H1 (cell line): ENCODE data around the gene CCL4. TPM values are rescaled to one million over a fixed set of nuclear protein-coding genes. Genes with fewer than 3 reads are reported as not detected.

ENCODE experiments used
- CTCF ChIA-PET: fragments of 300-600 bp; sonication (Branson Sonifier 250); formaldehyde crosslinking; loops from one replicate; lab custom pipeline; 2021; ENCODE audit not compliant: partially characterized antibody; lab: Charles Lee
- POLR2A ChIA-PET: fragments of 300-600 bp; sonication (Branson Sonifier 250); formaldehyde crosslinking; loops from one replicate; lab custom pipeline; 2021; ENCODE audit warnings: inconsistent platforms; ENCODE audit not compliant: partially characterized antibody; lab: Charles Lee
- DNase-seq, 2 experiments: peaks; one replicate each; pipeline versions ENCODE4 v3.0.0 to v3.0.0-alpha.2; 2010 to 2022; ENCODE audit warnings: low spot score in 2 of 2, low read depth in 1 of 2, mixed read lengths in 1 of 2
- FAIRE-seq: peaks from 2 replicates; lab custom pipeline; 2011; peaks lifted over from hg19 to GRCh38; lab: Jason Lieb, UNC
- H2AFZ ChIP-seq: 2 replicates; pipeline ENCODE4 v1.8.1; 2012; ENCODE audit warnings: low read length, inconsistent platforms
- H2AK5ac ChIP-seq: 2 replicates; pipeline ENCODE4 v1.6.1; 2013; ENCODE audit warnings: low read depth, low read length
- H2BK120ac ChIP-seq: replicated peaks from 2 replicates; pipeline ENCODE3; 2013; ENCODE audit warnings: low read depth, low read length, inconsistent platforms
- H2BK12ac ChIP-seq: 2 replicates; pipeline ENCODE4 v1.6.1; 2013; ENCODE audit warnings: low read depth, low read length
- H2BK15ac ChIP-seq: 2 replicates; pipeline ENCODE4 v1.6.1; 2013; ENCODE audit warnings: low read length
- H2BK20ac ChIP-seq: 2 replicates; pipeline ENCODE4 v1.6.1; 2013; ENCODE audit warnings: low read length
- H2BK5ac ChIP-seq: 2 replicates; pipeline ENCODE4 v1.6.1; 2013; ENCODE audit warnings: low read depth, low read length
- H3K14ac ChIP-seq: 2 replicates; pipeline ENCODE4 v1.6.1; 2013; ENCODE audit warnings: inconsistent platforms; ENCODE audit not compliant: insufficient read length
- H3K18ac ChIP-seq: 2 replicates; pipeline ENCODE4 v1.6.1; 2013; ENCODE audit warnings: low read length; ENCODE audit errors: extremely low read depth
- H3K23ac ChIP-seq: 2 replicates; pipeline ENCODE4 v1.6.1; 2013; ENCODE audit warnings: inconsistent platforms; ENCODE audit not compliant: insufficient read length
- H3K23me2 ChIP-seq: 2 replicates; pipeline ENCODE4 v1.6.1; 2013; ENCODE audit warnings: low read depth, low read length
- H3K27ac ChIP-seq: 2 replicates; pipeline ENCODE4 v1.6.1; 2011; ENCODE audit warnings: low read depth, low read length, inconsistent platforms
- H3K27me3 ChIP-seq, 4 experiments: replicated peaks in 1 of 4; 1 replicate in 1 of 4; 2 replicates in 3 of 4; pipeline versions ENCODE4 v1.6.1 to v1.8.1; 2011 to 2013; ENCODE audit warnings: low read length in 3 of 4, mild to moderate bottlenecking in 3 of 4, inconsistent platforms in 2 of 4, mixed read lengths in 2 of 4, moderate library complexity in 1 of 4; ENCODE audit not compliant: control insufficient read depth in 3 of 4, insufficient read depth in 3 of 4; ENCODE audit errors: extremely low read depth in 1 of 4
- H3K36me3 ChIP-seq, 4 experiments: 2 replicates each; pipeline versions ENCODE4 v1.6.1 to v1.8.1; 2011 to 2013; ENCODE audit warnings: mild to moderate bottlenecking in 4 of 4, low read length in 3 of 4, moderate library complexity in 2 of 4, control low read depth in 1 of 4, inconsistent platforms in 1 of 4; ENCODE audit not compliant: insufficient read depth in 4 of 4, control insufficient read depth in 2 of 4
- H3K4ac ChIP-seq: replicated peaks from 2 replicates; pipeline ENCODE3; 2013; ENCODE audit warnings: low read length, low read depth, mixed read lengths, inconsistent platforms; ENCODE audit not compliant: insufficient read length
- H3K4me1 ChIP-seq, 4 experiments: replicated peaks in 1 of 4; 1 replicate in 1 of 4; 2 replicates in 3 of 4; pipeline versions ENCODE4 v1.6.1 to v1.8.1; 2011 to 2013; ENCODE audit warnings: low read length in 3 of 4, inconsistent platforms in 2 of 4, mixed read lengths in 1 of 4; ENCODE audit not compliant: insufficient read depth in 4 of 4, control insufficient read depth in 3 of 4
- H3K4me2 ChIP-seq, 2 experiments: 2 replicates each; pipeline versions ENCODE4 v1.6.1 to v1.8.1; 2011 to 2013; ENCODE audit warnings: low read depth in 2 of 2, low read length in 2 of 2, control low read depth in 1 of 2, inconsistent platforms in 1 of 2, mild to moderate bottlenecking in 1 of 2; ENCODE audit not compliant: insufficient read depth in 1 of 2
- H3K4me3 ChIP-seq, 4 experiments: fragments of 200-600, 300-600 bp in 1 of 4; sonication (generic), shearing (Covaris generic), sonication (Bioruptor Twin) in 1 of 4; 2 replicates each; pipeline versions ENCODE4 v1.5.1 to v1.8.1; 2011 to 2016; ENCODE audit warnings: low read length in 4 of 4, low read depth in 3 of 4, control low read depth in 2 of 4, inconsistent platforms in 2 of 4, mild to moderate bottlenecking in 2 of 4, mixed read lengths in 1 of 4, moderate library complexity in 1 of 4; ENCODE audit not compliant: insufficient read depth in 2 of 4; ENCODE audit errors: extremely low read depth in 1 of 4
- H3K56ac ChIP-seq: replicated peaks from 2 replicates; pipeline ENCODE3; 2013; ENCODE audit warnings: low read depth, mild to moderate bottlenecking, mixed read lengths, low read length, inconsistent platforms; ENCODE audit not compliant: insufficient read length
- H3K79me1 ChIP-seq: 2 replicates; pipeline ENCODE4 v1.6.1; 2013; ENCODE audit warnings: low read depth, low read length, control low read depth
- H3K79me2 ChIP-seq, 2 experiments: 2 replicates each; pipeline versions ENCODE4 v1.6.1 to v1.8.1; 2012 to 2013; ENCODE audit warnings: low read length in 2 of 2, mild to moderate bottlenecking in 2 of 2, inconsistent platforms in 1 of 2; ENCODE audit not compliant: insufficient read depth in 2 of 2, control insufficient read depth in 1 of 2
- H3K9ac ChIP-seq, 4 experiments: replicated peaks in 1 of 4; 1 replicate in 1 of 4; 2 replicates in 3 of 4; pipeline versions ENCODE4 v1.6.1 to v1.8.1; 2011 to 2013; ENCODE audit warnings: low read depth in 3 of 4, low read length in 3 of 4, control low read depth in 2 of 4, mild to moderate bottlenecking in 2 of 4, moderate library complexity in 2 of 4, inconsistent platforms in 1 of 4; ENCODE audit errors: extremely low read depth in 1 of 4
- H3K9me3 ChIP-seq, 2 experiments: 2 replicates each; pipeline versions ENCODE4 v1.6.1 to v1.8.1; 2012 to 2013; ENCODE audit warnings: mild to moderate bottlenecking in 2 of 2, moderate library complexity in 2 of 2, control low read depth in 1 of 2, inconsistent platforms in 1 of 2, low read depth in 1 of 2, low read length in 1 of 2, mixed read lengths in 1 of 2; ENCODE audit not compliant: insufficient read depth in 2 of 2
- H4K20me1 ChIP-seq, 2 experiments: replicated peaks in 1 of 2; 2 replicates each; pipeline versions ENCODE3 to v1.8.1; 2011 to 2013; ENCODE audit warnings: inconsistent platforms in 2 of 2, low read length in 2 of 2, mild to moderate bottlenecking in 1 of 2; ENCODE audit not compliant: insufficient read depth in 2 of 2, control insufficient read depth in 1 of 2
- H4K5ac ChIP-seq: 2 replicates; pipeline ENCODE4 v1.6.1; 2013; ENCODE audit warnings: low read length, low read depth, mixed read lengths, inconsistent platforms; ENCODE audit not compliant: insufficient read length
- H4K8ac ChIP-seq: 2 replicates; pipeline ENCODE4 v1.8.0; 2013; ENCODE audit warnings: mild to moderate bottlenecking, moderate library complexity, low read length, inconsistent platforms; ENCODE audit not compliant: insufficient read depth; ENCODE audit errors: extremely low read depth
- H4K91ac ChIP-seq: replicated peaks from 2 replicates; pipeline ENCODE3; 2013; ENCODE audit warnings: low read length, mixed read lengths, inconsistent platforms; ENCODE audit not compliant: insufficient read length
- ASH2L ChIP-seq: fragments of 200-600, 300-600 bp; sonication (generic); IDR thresholded peaks from one replicate; pipeline ENCODE4 v1.7.1; 2017; ENCODE audit warnings: low read length
- BRCA1 ChIP-seq: IDR thresholded peaks from 2 replicates; pipeline ENCODE4 v1.6.1; 2012; ENCODE audit warnings: low read depth, low read length, improper control_type of control experiment
- CBX8 ChIP-seq: fragments of 300-800, 300-1000 bp; sonication (generic); IDR thresholded peaks from 2 replicates; pipeline ENCODE4 v1.7.1; 2016; ENCODE audit warnings: low read depth, low read length, borderline replicate concordance
- EGR1 ChIP-seq: IDR thresholded peaks from 2 replicates; pipeline ENCODE4 v1.6.1; 2011; ENCODE audit warnings: low read depth, low read length, borderline replicate concordance
- EP300 ChIP-seq, 2 experiments: IDR thresholded peaks; 1 replicate in 1 of 2; 2 replicates in 1 of 2; pipeline ENCODE4 v1.6.1; 2011 to 2012; ENCODE audit warnings: low read depth in 2 of 2, low read length in 2 of 2, mild to moderate bottlenecking in 2 of 2, borderline replicate concordance in 1 of 2, inconsistent platforms in 1 of 2, moderate library complexity in 1 of 2
- POLR2A ChIP-seq, 2 experiments: IDR thresholded peaks; 1 replicate in 1 of 2; 2 replicates in 1 of 2; pipeline ENCODE4 v1.6.1; 2011; ENCODE audit warnings: low read depth in 2 of 2, low read length in 2 of 2, mild to moderate bottlenecking in 2 of 2; ENCODE audit errors: control extremely low read depth in 1 of 2
- RAD21 ChIP-seq, 2 experiments: IDR thresholded peaks in 1 of 2; conservative IDR thresholded peaks in 1 of 2; 2 replicates each; pipeline ENCODE4 v1.6.1; 2011; ENCODE audit warnings: low read depth in 2 of 2, low read length in 2 of 2, improper control_type of control experiment in 1 of 2, inconsistent platforms in 1 of 2, mild to moderate bottlenecking in 1 of 2, moderate library complexity in 1 of 2
- RBBP5 ChIP-seq: IDR thresholded peaks from 2 replicates; pipeline ENCODE4 v1.7.1; 2012; ENCODE audit warnings: low read depth, mild to moderate bottlenecking, inconsistent platforms, low read length, moderate library complexity, borderline replicate concordance
- SIX5 ChIP-seq: IDR thresholded peaks from 2 replicates; pipeline ENCODE4 v1.6.1; 2011; ENCODE audit warnings: mild to moderate bottlenecking, low read depth, low read length
- TBP ChIP-seq: IDR thresholded peaks from 2 replicates; pipeline ENCODE4 v1.6.1; 2011; ENCODE audit warnings: low read depth, low read length, improper control_type of control experiment
- TEAD4 ChIP-seq: IDR thresholded peaks from 2 replicates; pipeline ENCODE4 v1.6.1; 2012; ENCODE audit warnings: low read depth, low read length, inconsistent platforms, mixed read lengths
- WGBS, 2 experiments: shearing (Covaris generic) in 1 of 2; methylation state at CpG; one replicate each; pipeline versions ENCODE4 v1.1.6 to v1.1.7; 2013 to 2015; ENCODE audit warnings: low lambda C conversion rate in 2 of 2, mixed read lengths in 2 of 2, inconsistent platforms in 1 of 2, low coverage in 1 of 2, missing lambda C conversion rate in 1 of 2; ENCODE audit not compliant: insufficient replicate concordance in 2 of 2, insufficient coverage in 1 of 2, insufficient read length in 1 of 2; ENCODE audit errors: extremely low coverage in 1 of 2, missing lambda C conversion rate in 1 of 2; 5-methylcytosine and 5-hydroxymethylcytosine counted together
- polyA plus RNA-seq, 7 experiments: library from polyadenylated mRNA; depleted of rRNA in 3 of 7; stranded (reverse) in 5 of 7; unstranded in 2 of 7; fragments of >200 nt in 5 of 7; fragments of 200-250 nt in 2 of 7; gene quantifications; 1 replicate in 5 of 7; 2 replicates in 1 of 7; 4 replicates in 1 of 7; pipeline versions ENCODE4 v1.2.1 to v1.2.3, GENCODE V29; 2011 to 2013; ENCODE audit warnings: missing spikeins in 2 of 7, mixed read lengths in 2 of 7
- total RNA-seq: library from RNA; stranded (reverse); fragmentation: NEBNext Ultra II Directional; extraction: Animal tissue kit (Norgen Biotek cat#: 25700); gene quantifications from 2 replicates; pipeline ENCODE4 v1.2.1, GENCODE V29; 2021
- TF ChIP-seq, protein P1 (sequence below): IDR thresholded peaks from 2 replicates; pipeline ENCODE4 v1.6.1; 2012; ENCODE audit warnings: inconsistent platforms

Gene CCL4
- total and polyA plus RNA-seq, 2 of the 8 experiments (the other 6 are each of a cell fraction or from before 2014, with no cell fraction given), result not detected

- WGBS, 2 experiments, result 88% methylated on average over 2 of the region's 2 CpGs; no CpG with 5 or more reads in 1 of the 2 experiments
- H3K79me1 ChIP-seq, result no peaks in the 10 kb centered on the region
- no peaks in the 10 kb centered on the region for H3K79me2 ChIP-seq
- FAIRE-seq (no peak), DNase-seq (no peak)
- POLR2A ChIA-PET, result no interaction called here
- no peak overlapping the region for H3K23ac ChIP-seq
- H3K9ac ChIP-seq, result no peak overlapping the region
- H3K4me2 ChIP-seq, result no peak overlapping the region
- H2AK5ac ChIP-seq, result no peak overlapping the region
- no peaks in the 10 kb centered on the region for H3K36me3 ChIP-seq
- no peaks in the 10 kb centered on the region for H3K9me3 ChIP-seq
- H3K56ac ChIP-seq, result no peak overlapping the region
- H3K4me1 ChIP-seq, result no peaks in the 10 kb centered on the region
- no peak overlapping the region for H2BK12ac ChIP-seq
- no peak overlapping the region for H2BK120ac ChIP-seq
- no peak overlapping the region for H2AFZ ChIP-seq
- H3K27me3 ChIP-seq, result no peaks in the 10 kb centered on the region
- CTCF ChIA-PET, result interaction anchor here (1.1 to 5.2 kb wide), 7 partner anchors 13 to 231 kb away, joined by 3 to 33 read pairs (median 5); partner anchors contain the start of genes CCL15 and CCL16
- no peaks in the 10 kb centered on the region for H3K23me2 ChIP-seq
- H4K91ac ChIP-seq, result no peak overlapping the region
- no peak overlapping the region for H4K5ac ChIP-seq
- no peak overlapping the region for H3K27ac ChIP-seq
- no peak overlapping the region for H3K18ac ChIP-seq
- H2BK20ac ChIP-seq, result no peak overlapping the region
- H4K8ac ChIP-seq, result no peak overlapping the region
- no peaks in the 10 kb centered on the region for H4K20me1 ChIP-seq
- no peak overlapping the region for H2BK15ac ChIP-seq
- no peak overlapping the region for H2BK5ac ChIP-seq
- no peak overlapping the region for H3K4ac ChIP-seq
- H3K14ac ChIP-seq, result no peak overlapping the region
- no peak overlapping the region for H3K4me3 ChIP-seq
- no peak for TF ChIP-seq TBP
- no peak for TF ChIP-seq BRCA1
- no peak for TF ChIP-seq CBX8
- no peak for TF ChIP-seq SIX5
- no peak for TF ChIP-seq POLR2A (IDR thresholded peaks at IDR 0.05; ENCODE audit: control extremely low read depth in 1 of 2, low read depth in 2 of 2, low read length in 2 of 2)
- no peak for TF ChIP-seq TEAD4
- no peak for TF ChIP-seq EGR1
- no peak for TF ChIP-seq RBBP5
- TF ChIP-seq EP300 (IDR thresholded peaks at IDR 0.05; ENCODE audit: borderline replicate concordance in 1 of 2, low read depth in 2 of 2, low read length in 2 of 2), result no peak
- no peak for TF ChIP-seq RAD21 (IDR thresholded peaks at IDR 0.05 in 1 of 2, conservative IDR thresholded peaks at IDR 0.05 in 1 of 2; ENCODE audit: low read depth in 2 of 2, low read length in 2 of 2)
- TF ChIP-seq, protein P1, sequence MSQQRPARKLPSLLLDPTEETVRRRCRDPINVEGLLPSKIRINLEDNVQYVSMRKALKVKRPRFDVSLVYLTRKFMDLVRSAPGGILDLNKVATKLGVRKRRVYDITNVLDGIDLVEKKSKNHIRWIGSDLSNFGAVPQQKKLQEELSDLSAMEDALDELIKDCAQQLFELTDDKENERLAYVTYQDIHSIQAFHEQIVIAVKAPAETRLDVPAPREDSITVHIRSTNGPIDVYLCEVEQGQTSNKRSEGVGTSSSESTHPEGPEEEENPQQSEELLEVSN, result no peak
- no peak for TF ChIP-seq ASH2L
These were observed 31.9 kb upstream of the CCL4 start for GRCh38 chr17:36071751-36072150.
